Measurements from ENCODE around the gene PPP1R3D. TPM values are rescaled to one million over a fixed set of nuclear protein-coding genes. Genes with fewer than 3 reads are reported as not detected.

The PPP1R3D gene
- total and polyA plus RNA-seq, 10 of the 15 experiments (the other 5 are each of a cell fraction or from before 2014, with no cell fraction given) = 0.39 to 4.8 (median 2.9) TPM

DNA sequence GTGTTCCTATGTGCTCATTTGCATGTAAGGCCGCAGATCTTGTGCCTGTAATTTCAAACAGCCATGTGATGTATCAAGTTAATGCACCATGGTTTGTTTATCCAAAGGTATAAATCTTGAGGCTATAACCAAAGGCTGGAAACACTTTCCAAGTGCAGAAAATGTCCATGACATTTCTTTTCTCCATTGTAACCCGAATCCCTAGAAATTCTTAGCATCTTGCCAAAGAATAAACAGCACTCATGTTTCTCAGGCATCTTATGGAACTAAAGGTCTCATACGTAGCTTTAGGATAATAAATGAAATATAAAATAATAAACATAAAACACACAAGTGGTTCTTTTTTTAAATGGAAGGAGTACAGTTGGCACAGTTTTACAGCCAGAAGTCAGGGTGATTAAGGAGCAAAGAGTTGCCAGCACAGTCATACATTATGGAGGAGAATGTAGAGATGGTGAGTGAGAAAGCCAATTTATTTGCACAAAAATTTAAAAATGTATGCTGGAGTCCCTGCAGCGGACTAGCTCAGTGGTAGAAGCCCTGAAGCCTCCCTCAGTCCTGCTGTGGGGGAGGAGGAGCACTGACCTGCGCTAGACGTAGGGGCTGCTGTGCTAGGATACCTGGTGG lies 36.2 kb upstream of the PPP1R3D start:
- DNase-seq (ENCODE audit: low read depth, low spot score) = no peak
- no TSS peak for BruUV-seq (replicated peaks)
- in situ Hi-C loops (cut with MboI) = no loop called here
- Histone ChIP-seq H3K4me1 (ENCODE audit: control insufficient read depth, insufficient read depth, low read length) (no peaks in the 10 kb centered on the region), H3K27me3 (replicated peaks in 1 of 2; ENCODE audit: control insufficient read depth in 2 of 2, insufficient read depth in 2 of 2, low read length in 1 of 2) (no peaks in the 10 kb centered on the region), H4K20me1 (ENCODE audit: control insufficient read depth, insufficient read depth) (no peaks in the 10 kb centered on the region), H2AFZ (ENCODE audit: control insufficient read depth, low read depth, low read length) (no peak overlapping the region), H3K79me2 (ENCODE audit: control insufficient read depth, insufficient read depth, low read length) (no peaks in the 10 kb centered on the region), H3K36me3 (ENCODE audit: control insufficient read depth in 2 of 2, insufficient read depth in 2 of 2, low read length in 1 of 2) (no peaks in the 10 kb centered on the region), H3K4me2 (ENCODE audit: control insufficient read depth, insufficient read depth) (no peak overlapping the region), H3K9ac (ENCODE audit: control insufficient read depth, insufficient read depth, low read length) (no peak overlapping the region), H3K27ac (ENCODE audit: control insufficient read depth, insufficient read depth) (no peak overlapping the region), H3K9me3 (replicated peaks; ENCODE audit: control insufficient read depth, insufficient read depth, low read length) (no peaks in the 10 kb centered on the region), H3K4me3 (no peak overlapping the region)
- ChIA-PET CTCF (no interaction called here), POLR2A (no interaction called here), SMC1A (ENCODE audit: uncharacterized antibody, unreplicated experiment) (no interaction called here), RAD21 (ENCODE audit: unreplicated experiment) (no interaction called here)
- intact Hi-C loops (cut with micrococcal nuclease; ENCODE audit: unreplicated experiment) = no loop called here
- 41% methylated on average over 6 of the region's 6 CpGs for WGBS (ENCODE audit: insufficient coverage, insufficient replicate concordance, low lambda C conversion rate, missing lambda C conversion rate)
- TF ChIP-seq NR2F1 (conservative IDR thresholded peaks at IDR 0.05) = no peak
- TF ChIP-seq TBL1XR1 (IDR thresholded peaks at IDR 0.05; ENCODE audit: low read depth, low read length) = no peak
- TF ChIP-seq CHD4 (IDR thresholded peaks at IDR 0.05) = no peak
- no peak for TF ChIP-seq STAT1 (conservative IDR thresholded peaks at IDR 0.05)
- TF ChIP-seq BACH1 (IDR thresholded peaks at IDR 0.05; ENCODE audit: borderline replicate concordance) = no peak
- no peak for TF ChIP-seq LARP7 (IDR thresholded peaks at IDR 0.05)
- no peak for TF ChIP-seq ATF7 (IDR thresholded peaks at IDR 0.05; ENCODE audit: low read depth)
- no peak for TF ChIP-seq JUNB (IDR thresholded peaks at IDR 0.05)
- TF ChIP-seq RAD51 (IDR thresholded peaks at IDR 0.05) = no peak
- FAIRE-seq = no peak
- ATAC-seq = no peak

All from GM12878 (cell line).